Measurements from ENCODE around the gene CHRNB4.

Gene CHRNB4

DNA sequence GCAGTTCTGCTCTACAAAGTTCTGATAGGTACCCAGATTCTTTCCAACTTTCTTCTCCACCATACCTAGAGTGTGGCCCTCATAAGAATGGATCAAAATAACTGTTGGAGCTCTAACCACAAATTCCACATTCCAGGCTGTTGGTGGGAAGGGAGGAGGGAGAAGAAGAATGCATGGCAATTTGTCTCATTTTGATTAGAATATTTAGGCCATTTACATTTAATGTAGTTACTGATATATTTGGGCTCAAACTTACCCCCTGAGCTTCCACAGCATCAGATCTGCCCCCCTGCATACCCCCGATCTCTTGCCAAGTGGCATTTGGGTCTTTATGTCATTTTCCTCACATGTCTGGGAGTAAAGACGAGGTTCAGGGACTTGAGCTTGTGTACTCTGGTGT, 7.7 kb downstream of the CHRNB4 start:
- H3K9ac ChIP-seq (ENCODE audit: low read depth, low read length): no peak overlapping the region
- H3K36me3 ChIP-seq (ENCODE audit: insufficient read depth, low read length): no peaks in the 10 kb centered on the region
- H3K4me1 ChIP-seq (ENCODE audit: insufficient read depth, low read length): no peaks in the 10 kb centered on the region
- peaks cover 2% of the 10 kb centered on the region; the same call in 1 of the 2 replicates for H3K9me3 ChIP-seq (ENCODE audit: control insufficient read depth, insufficient read depth, low read length)

DNA sequence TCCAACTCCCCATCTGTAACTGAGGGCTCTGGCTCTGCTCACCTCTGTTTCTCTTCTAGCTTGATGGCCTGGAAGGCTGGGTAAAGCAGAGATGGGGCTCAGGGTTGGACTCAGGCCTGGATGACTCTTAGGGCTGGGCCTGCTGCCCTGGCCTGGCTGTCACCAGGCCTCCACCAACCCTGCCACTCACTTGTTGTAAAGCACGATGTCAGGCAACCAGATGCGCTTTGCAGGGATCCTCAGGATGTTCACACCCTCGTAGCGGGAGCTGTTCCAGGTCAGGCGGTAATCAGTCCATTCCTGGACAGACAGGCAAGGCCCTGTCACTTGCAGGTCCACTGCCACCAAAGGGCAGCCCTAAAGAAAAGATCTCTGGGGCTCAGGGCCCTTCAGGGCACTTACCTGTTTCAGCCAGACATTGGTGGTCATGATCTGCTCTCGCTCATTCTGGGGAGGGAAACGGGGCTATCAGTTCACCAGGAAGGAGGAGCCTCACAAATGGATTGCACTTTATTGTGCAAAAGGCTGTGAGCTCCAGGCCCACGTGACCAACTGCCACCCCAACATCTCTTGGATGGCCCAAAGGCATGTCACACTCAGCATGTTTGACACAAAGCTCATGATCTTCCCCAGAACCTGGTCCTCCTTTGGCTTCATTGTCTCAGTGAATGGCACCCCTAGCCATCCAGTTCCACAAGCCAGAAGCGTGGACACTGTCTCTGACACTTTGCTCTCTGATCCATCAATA, 9.9 kb downstream of the CHRNB4 start:
- H3K36me3 ChIP-seq (ENCODE audit: insufficient read depth, low read length): no peaks in the 10 kb centered on the region
- H3K9ac ChIP-seq (ENCODE audit: low read depth, low read length): no peak overlapping the region
- H3K9me3 ChIP-seq (ENCODE audit: control insufficient read depth, insufficient read depth, low read length): peaks cover 2% of the 10 kb centered on the region; the same call in 1 of the 2 replicates
- no peaks in the 10 kb centered on the region for H3K4me1 ChIP-seq (ENCODE audit: insufficient read depth, low read length)

DNA sequence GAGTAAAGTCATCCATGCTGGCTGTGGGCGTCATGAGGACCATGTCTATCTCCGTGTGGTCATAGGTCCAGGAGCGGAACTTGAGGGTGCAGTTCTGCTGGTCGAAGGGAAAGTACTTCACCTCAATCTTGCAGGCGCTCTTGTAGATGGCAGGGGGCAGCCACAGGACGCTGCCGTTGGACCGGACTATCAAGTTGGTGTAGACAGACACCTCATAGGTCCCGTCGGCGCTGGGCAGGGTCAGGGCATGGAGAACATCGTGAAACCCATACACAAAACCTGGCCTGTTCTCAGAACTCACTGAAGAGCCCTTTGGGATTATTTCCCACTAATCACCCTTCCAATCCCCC, 11.3 kb downstream of the CHRNB4 start:
- H3K36me3 ChIP-seq (ENCODE audit: insufficient read depth, low read length): no peaks in the 10 kb centered on the region
- peaks cover 2% of the 10 kb centered on the region; the same call in 1 of the 2 replicates for H3K9me3 ChIP-seq (ENCODE audit: control insufficient read depth, insufficient read depth, low read length)
- H3K9ac ChIP-seq (ENCODE audit: low read depth, low read length): no peak overlapping the region

GRCh38 chr15:78629031-78629715, 11.8 kb downstream of the CHRNB4 start:
- H3K36me3 ChIP-seq (ENCODE audit: insufficient read depth, low read length): no peaks in the 10 kb centered on the region
- H3K9ac ChIP-seq (ENCODE audit: low read depth, low read length): no peak overlapping the region
- no peaks in the 10 kb centered on the region for H3K4me1 ChIP-seq (ENCODE audit: insufficient read depth, low read length)
- H3K9me3 ChIP-seq (ENCODE audit: control insufficient read depth, insufficient read depth, low read length): peaks cover 2% of the 10 kb centered on the region; the same call in 1 of the 2 replicates

More for the DNA sequence above, 11.3 kb downstream of the CHRNB4 start:
- no peaks in the 10 kb centered on the region for H3K4me1 ChIP-seq (ENCODE audit: insufficient read depth, low read length)

DNA sequence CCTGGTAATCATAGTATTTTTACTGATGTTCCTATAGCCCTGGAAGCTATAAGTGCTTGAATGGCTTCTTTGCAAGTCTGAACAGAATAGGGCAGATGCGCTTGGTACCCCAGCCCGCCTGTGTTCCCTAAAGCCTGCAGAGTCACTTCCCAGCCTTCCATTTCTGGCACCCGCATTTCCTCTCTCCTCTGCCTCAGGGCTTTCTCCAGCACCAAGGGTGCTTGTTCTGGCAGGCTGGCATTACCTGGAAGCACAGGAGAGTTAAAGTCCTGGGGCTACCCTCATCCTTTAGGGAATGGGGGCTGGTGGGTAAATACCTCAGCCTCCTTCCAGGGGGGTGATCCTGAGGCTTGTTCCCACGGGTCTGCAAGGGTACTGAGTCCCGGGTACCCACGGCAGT, 12.8 kb downstream of the CHRNB4 start:
- H3K9me3 ChIP-seq (ENCODE audit: control insufficient read depth, insufficient read depth, low read length): peaks cover under 1% of the 10 kb centered on the region; the same call in 1 of the 2 replicates
- no peaks in the 10 kb centered on the region for H3K4me1 ChIP-seq (ENCODE audit: insufficient read depth, low read length)
- no peak overlapping the region for H3K9ac ChIP-seq (ENCODE audit: low read depth, low read length)
- H3K36me3 ChIP-seq (ENCODE audit: insufficient read depth, low read length): no peaks in the 10 kb centered on the region

- Histone ChIP-seq H3K9ac (ENCODE audit: low read depth, low read length) (no peak overlapping the region), H3K9me3 (ENCODE audit: control insufficient read depth, insufficient read depth, low read length) (no peaks in the 10 kb centered on the region), H3K36me3 (ENCODE audit: insufficient read depth, low read length) (no peaks in the 10 kb centered on the region), H3K4me1 (ENCODE audit: insufficient read depth, low read length) (no peaks in the 10 kb centered on the region)
Measured at GRCh38 chr15:78627348-78627747, 13.7 kb downstream of the CHRNB4 start.

DNA sequence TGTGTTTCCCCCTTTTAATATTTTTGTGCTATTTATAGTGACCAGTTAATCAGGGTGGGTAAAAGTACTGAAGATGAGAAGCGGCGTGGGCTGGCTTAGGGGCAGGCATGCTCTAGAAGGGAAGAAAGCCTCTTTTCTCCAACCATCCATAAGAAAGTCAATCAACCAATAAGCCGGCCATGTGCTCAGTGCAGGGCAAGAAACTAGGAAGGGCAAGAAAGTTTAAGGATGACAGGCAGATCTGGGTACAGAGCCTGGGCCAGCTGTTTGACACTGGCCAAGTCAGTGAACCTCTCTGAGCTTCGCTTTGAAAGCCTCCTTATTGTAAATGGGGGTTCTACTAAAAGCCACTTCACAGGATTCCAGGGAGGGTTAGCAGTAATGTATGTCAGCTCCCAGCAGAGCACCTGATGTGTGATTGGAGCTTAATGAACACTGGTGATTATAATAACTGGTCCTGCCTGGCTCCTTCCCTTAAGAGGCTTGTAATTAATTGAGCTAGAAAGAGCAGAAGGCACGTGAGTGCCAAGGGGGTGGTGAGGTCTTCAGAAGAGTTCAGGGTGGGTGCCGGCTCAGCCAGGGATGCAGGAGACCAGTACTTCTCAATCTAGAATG, 14.5 kb downstream of the CHRNB4 start:
- no peaks in the 10 kb centered on the region for H3K36me3 ChIP-seq (ENCODE audit: insufficient read depth, low read length)
- no peaks in the 10 kb centered on the region for H3K9me3 ChIP-seq (ENCODE audit: control insufficient read depth, insufficient read depth, low read length)
- H3K4me1 ChIP-seq (ENCODE audit: insufficient read depth, low read length): no peaks in the 10 kb centered on the region
- no peak overlapping the region for H3K9ac ChIP-seq (ENCODE audit: low read depth, low read length)

DNA sequence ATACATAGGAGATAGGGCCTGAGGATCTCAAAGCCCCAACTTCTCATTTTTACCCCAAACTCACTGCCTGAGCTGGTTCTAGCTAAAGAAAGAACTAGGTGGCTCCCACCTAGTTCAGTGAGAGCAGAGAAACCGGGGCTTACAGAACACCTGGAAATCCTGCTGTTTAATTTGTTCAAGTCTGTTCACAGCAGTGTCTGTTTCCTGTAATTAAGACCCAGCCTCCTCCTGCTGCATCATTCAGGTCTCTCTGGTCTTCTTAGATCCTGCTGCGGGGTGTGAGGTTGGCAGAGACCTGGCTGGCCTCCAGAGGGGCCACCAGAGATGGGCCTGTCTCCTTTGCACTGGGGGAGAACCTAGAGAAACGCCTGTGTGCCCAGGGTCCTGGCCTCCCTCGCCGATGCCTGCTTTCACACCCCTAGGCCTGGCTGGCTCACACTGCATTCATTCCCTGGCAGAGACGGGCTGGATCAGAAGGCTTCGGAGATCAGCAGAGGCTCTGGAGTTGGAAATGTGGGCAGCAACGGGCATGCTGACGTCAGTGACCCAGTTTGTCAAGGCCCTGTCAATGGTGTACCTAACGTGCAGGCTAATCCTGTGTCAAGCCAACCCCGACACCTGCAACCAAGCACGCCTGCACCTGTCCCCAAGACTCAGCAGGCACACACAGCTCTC, 15.3 kb downstream of the CHRNB4 start:
- H3K36me3 ChIP-seq (ENCODE audit: insufficient read depth, low read length): no peaks in the 10 kb centered on the region
- H3K9ac ChIP-seq (ENCODE audit: low read depth, low read length): no peak overlapping the region
- H3K4me1 ChIP-seq (ENCODE audit: insufficient read depth, low read length): no peaks in the 10 kb centered on the region
- H3K9me3 ChIP-seq (ENCODE audit: control insufficient read depth, insufficient read depth, low read length): no peaks in the 10 kb centered on the region

- Histone ChIP-seq H3K9me3 (ENCODE audit: control insufficient read depth, insufficient read depth, low read length) (no peaks in the 10 kb centered on the region), H3K4me1 (ENCODE audit: insufficient read depth, low read length) (no peaks in the 10 kb centered on the region), H3K36me3 (ENCODE audit: insufficient read depth, low read length) (no peaks in the 10 kb centered on the region), H3K9ac (ENCODE audit: low read depth, low read length) (no peak overlapping the region)
Measured at GRCh38 chr15:78624651-78625590, 16.1 kb downstream of the CHRNB4 start.

- Histone ChIP-seq H3K4me1 (ENCODE audit: insufficient read depth, low read length) (peaks cover 5% of the 10 kb centered on the region; the same call in 1 of the 2 replicates), H3K36me3 (ENCODE audit: insufficient read depth, low read length) (no peaks in the 10 kb centered on the region), H3K9me3 (ENCODE audit: control insufficient read depth, insufficient read depth, low read length) (no peaks in the 10 kb centered on the region), H3K9ac (ENCODE audit: low read depth, low read length) (no peak overlapping the region)
Measured at GRCh38 chr15:78623786-78624497, 17.1 kb downstream of the CHRNB4 start.

- H3K9me3 ChIP-seq (ENCODE audit: control insufficient read depth, insufficient read depth, low read length): no peaks in the 10 kb centered on the region
- no peaks in the 10 kb centered on the region for H3K36me3 ChIP-seq (ENCODE audit: insufficient read depth, low read length)
- H3K4me1 ChIP-seq (ENCODE audit: insufficient read depth, low read length): peaks cover 8% of the 10 kb centered on the region; the same call in 1 of the 2 replicates
- no peak overlapping the region for H3K9ac ChIP-seq (ENCODE audit: low read depth, low read length)
Measured at GRCh38 chr15:78621810-78622402, 19.1 kb downstream of the CHRNB4 start.

DNA sequence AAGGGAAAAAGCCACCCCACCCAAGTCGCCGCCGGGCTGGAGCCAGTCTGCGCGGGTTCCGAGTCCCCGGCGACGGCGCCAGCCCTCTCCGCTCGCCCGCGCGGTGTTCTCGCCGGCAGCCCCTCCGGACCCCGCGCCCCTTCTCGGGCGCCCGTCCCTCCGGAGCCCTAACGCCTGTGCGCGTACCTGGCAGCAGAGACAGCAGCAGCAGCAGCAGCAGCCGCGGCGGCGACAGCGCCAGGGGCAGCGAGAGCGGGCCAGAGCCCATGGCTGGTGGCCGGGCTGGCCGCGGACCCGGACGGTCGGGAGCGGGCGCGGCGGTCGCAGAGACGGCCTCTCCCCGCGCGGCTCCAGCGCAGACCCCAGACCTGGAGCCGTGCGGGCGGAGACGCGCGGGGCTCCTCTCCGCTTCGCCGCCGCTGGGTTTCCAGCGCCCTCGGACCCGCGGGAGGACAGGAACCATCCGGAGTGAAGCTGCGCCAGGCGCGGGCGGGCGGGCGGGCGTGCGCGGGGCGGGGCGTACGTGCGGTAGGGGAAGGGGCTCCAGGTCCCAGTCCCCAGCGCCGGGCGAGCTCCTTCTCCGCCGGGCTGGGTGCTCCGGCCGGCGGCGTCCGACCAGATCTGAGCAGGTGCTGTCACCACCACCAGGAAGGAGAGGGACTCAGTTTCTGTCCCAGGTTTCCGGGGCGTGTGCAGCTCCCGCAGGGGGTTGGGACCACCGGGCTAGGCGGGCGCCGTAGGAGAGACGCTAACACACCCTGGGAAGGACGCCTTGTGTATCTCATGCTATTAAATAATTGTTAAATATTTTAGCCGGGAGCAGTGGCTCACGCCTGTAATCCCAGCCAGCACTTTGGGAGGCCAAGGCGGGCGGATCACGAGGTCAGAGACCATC, 20.2 kb downstream of the CHRNB4 start, which contains the start of gene CHRNA3:
Gene CHRNA3 (minus strand): TSS at position 470 of the 895 bp plus-strand sequence. CDS start 202 bp downstream, at position 268.
- peak within 1 kb of the TSS; percentile 82 for H3K9ac ChIP-seq (ENCODE audit: low read depth, low read length)
- no peaks in the 10 kb centered on the region for H3K9me3 ChIP-seq (ENCODE audit: control insufficient read depth, insufficient read depth, low read length)
- H3K36me3 ChIP-seq (ENCODE audit: insufficient read depth, low read length): no peaks in the 10 kb centered on the region
- peaks cover 8% of the 10 kb centered on the region; the same call in 1 of the 2 replicates for H3K4me1 ChIP-seq (ENCODE audit: insufficient read depth, low read length)
